ENCODE data around the gene LDHAL6A.

GRCh38 chr11:18449251-18449650, 6.4 kb upstream of the LDHAL6A start:
- no peak for TF ChIP-seq CTCF (IDR thresholded peaks at IDR 0.05)
- no peak for TF ChIP-seq POLR2A (IDR thresholded peaks at IDR 0.05)

Data from prostate gland (tissue), 2 donors.